ENCODE measurements around the gene NCOA1. TPM values are rescaled to one million over a fixed set of nuclear protein-coding genes. Genes with fewer than 3 reads are reported as not detected.

NCOA1 gene
- total RNA-seq, 1 experiment from 2014 or later, result 4.1 TPM

GRCh38 chr2:24813691-24814137, 322.7 kb downstream of the NCOA1 start:
- H3K9me3 ChIP-seq (ENCODE audit: low read length), result no peaks in the 10 kb centered on the region
- H4K20me1 ChIP-seq (ENCODE audit: insufficient read depth, low read depth, low read length), result no peaks in the 10 kb centered on the region
- H3K36me3 ChIP-seq (ENCODE audit: insufficient read depth, low read length), result peaks cover 24% of the 10 kb centered on the region
- no peak overlapping the region for H3K4me2 ChIP-seq (ENCODE audit: low read depth, low read length, poor library complexity, severe bottlenecking)
- H2AFZ ChIP-seq (ENCODE audit: low read length), result no peak overlapping the region
- H3K9me2 ChIP-seq (replicated peaks; ENCODE audit: insufficient read depth, low read length), result no peaks in the 10 kb centered on the region
- DNase-seq, result no peak
- no peaks in the 10 kb centered on the region for H3K4me1 ChIP-seq (ENCODE audit: low read length)
- H3K27me3 ChIP-seq (ENCODE audit: low read length), result no peaks in the 10 kb centered on the region
- no peak overlapping the region for H3K4me3 ChIP-seq (ENCODE audit: low read length)
- H3K27ac ChIP-seq (ENCODE audit: low read length), result no peak overlapping the region
- H3K79me2 ChIP-seq (ENCODE audit: low read length), result peaks cover 52% of the 10 kb centered on the region
- no peak overlapping the region for H3K9ac ChIP-seq (ENCODE audit: low read length)

GRCh38 chr2:24814516-24814915, 323.5 kb downstream of the NCOA1 start:
- no peak overlapping the region for H3K27ac ChIP-seq (ENCODE audit: low read length)
- H3K36me3 ChIP-seq (ENCODE audit: insufficient read depth, low read length), result peaks cover 27% of the 10 kb centered on the region
- no peaks in the 10 kb centered on the region for H3K9me2 ChIP-seq (replicated peaks; ENCODE audit: insufficient read depth, low read length)
- no peaks in the 10 kb centered on the region for H3K4me1 ChIP-seq (ENCODE audit: low read length)
- no peak overlapping the region for H3K9ac ChIP-seq (ENCODE audit: low read length)
- H2AFZ ChIP-seq (ENCODE audit: low read length), result no peak overlapping the region
- no peaks in the 10 kb centered on the region for H3K27me3 ChIP-seq (ENCODE audit: low read length)
- DNase-seq, result no peak
- peaks cover 44% of the 10 kb centered on the region for H3K79me2 ChIP-seq (ENCODE audit: low read length)
- no peaks in the 10 kb centered on the region for H4K20me1 ChIP-seq (ENCODE audit: insufficient read depth, low read depth, low read length)
- H3K9me3 ChIP-seq (ENCODE audit: low read length), result no peaks in the 10 kb centered on the region
- H3K4me2 ChIP-seq (ENCODE audit: low read depth, low read length, poor library complexity, severe bottlenecking), result no peak overlapping the region
- no peak overlapping the region for H3K4me3 ChIP-seq (ENCODE audit: low read length)

GRCh38 chr2:24815171-24815570, 324.1 kb downstream of the NCOA1 start:
- no peak overlapping the region for H3K27ac ChIP-seq (ENCODE audit: low read length)
- H3K4me1 ChIP-seq (ENCODE audit: low read length), result no peaks in the 10 kb centered on the region
- no peaks in the 10 kb centered on the region for H4K20me1 ChIP-seq (ENCODE audit: insufficient read depth, low read depth, low read length)
- no peaks in the 10 kb centered on the region for H3K27me3 ChIP-seq (ENCODE audit: low read length)
- peaks cover 37% of the 10 kb centered on the region for H3K79me2 ChIP-seq (ENCODE audit: low read length)
- H3K4me2 ChIP-seq (ENCODE audit: low read depth, low read length, poor library complexity, severe bottlenecking), result no peak overlapping the region
- H3K4me3 ChIP-seq (ENCODE audit: low read length), result no peak overlapping the region
- no peak overlapping the region for H3K9ac ChIP-seq (ENCODE audit: low read length)
- H3K36me3 ChIP-seq (ENCODE audit: insufficient read depth, low read length), result peaks cover 28% of the 10 kb centered on the region
- no peaks in the 10 kb centered on the region for H3K9me2 ChIP-seq (replicated peaks; ENCODE audit: insufficient read depth, low read length)
- no peak overlapping the region for H2AFZ ChIP-seq (ENCODE audit: low read length)
- no peaks in the 10 kb centered on the region for H3K9me3 ChIP-seq (ENCODE audit: low read length)
- no peak for DNase-seq

- Histone ChIP-seq H3K4me3 (ENCODE audit: low read length) (no peak overlapping the region), H3K9ac (ENCODE audit: low read length) (no peak overlapping the region), H2AFZ (ENCODE audit: low read length) (no peak overlapping the region), H3K27ac (ENCODE audit: low read length) (no peak overlapping the region), H3K79me2 (ENCODE audit: low read length) (peaks cover 27% of the 10 kb centered on the region), H3K4me2 (ENCODE audit: low read depth, low read length, poor library complexity, severe bottlenecking) (no peak overlapping the region), H3K36me3 (ENCODE audit: insufficient read depth, low read length) (peaks cover 39% of the 10 kb centered on the region), H3K9me3 (ENCODE audit: low read length) (no peaks in the 10 kb centered on the region), H4K20me1 (ENCODE audit: insufficient read depth, low read depth, low read length) (no peaks in the 10 kb centered on the region), H3K4me1 (ENCODE audit: low read length) (no peaks in the 10 kb centered on the region), H3K27me3 (ENCODE audit: low read length) (no peaks in the 10 kb centered on the region), H3K9me2 (replicated peaks; ENCODE audit: insufficient read depth, low read length) (no peaks in the 10 kb centered on the region)
- DNase-seq, result no peak
Observed at GRCh38 chr2:24816404-24816803, 325.4 kb downstream of the NCOA1 start.

- DNase-seq, result no peak
- Histone ChIP-seq H3K9me3 (ENCODE audit: low read length) (no peaks in the 10 kb centered on the region), H3K27ac (ENCODE audit: low read length) (no peak overlapping the region), H3K9me2 (replicated peaks; ENCODE audit: insufficient read depth, low read length) (no peaks in the 10 kb centered on the region), H3K4me2 (ENCODE audit: low read depth, low read length, poor library complexity, severe bottlenecking) (no peak overlapping the region), H2AFZ (ENCODE audit: low read length) (no peak overlapping the region), H3K4me1 (ENCODE audit: low read length) (no peaks in the 10 kb centered on the region), H3K4me3 (ENCODE audit: low read length) (no peak overlapping the region), H4K20me1 (ENCODE audit: insufficient read depth, low read depth, low read length) (no peaks in the 10 kb centered on the region), H3K27me3 (ENCODE audit: low read length) (no peaks in the 10 kb centered on the region), H3K79me2 (ENCODE audit: low read length) (peaks cover 24% of the 10 kb centered on the region), H3K36me3 (ENCODE audit: insufficient read depth, low read length) (peaks cover 39% of the 10 kb centered on the region), H3K9ac (ENCODE audit: low read length) (no peak overlapping the region)
Observed at GRCh38 chr2:24816884-24817283, 325.8 kb downstream of the NCOA1 start.

- H4K20me1 ChIP-seq (ENCODE audit: insufficient read depth, low read depth, low read length), result no peaks in the 10 kb centered on the region
- H3K4me3 ChIP-seq (ENCODE audit: low read length), result no peak overlapping the region
- no peaks in the 10 kb centered on the region for H3K4me1 ChIP-seq (ENCODE audit: low read length)
- H3K9ac ChIP-seq (ENCODE audit: low read length), result no peak overlapping the region
- no peak overlapping the region for H3K4me2 ChIP-seq (ENCODE audit: low read depth, low read length, poor library complexity, severe bottlenecking)
- peaks cover 6% of the 10 kb centered on the region for H3K79me2 ChIP-seq (ENCODE audit: low read length)
- no peak overlapping the region for H3K27ac ChIP-seq (ENCODE audit: low read length)
- no peak overlapping the region for H2AFZ ChIP-seq (ENCODE audit: low read length)
- no peak for DNase-seq
- no peaks in the 10 kb centered on the region for H3K27me3 ChIP-seq (ENCODE audit: low read length)
- no peaks in the 10 kb centered on the region for H3K9me2 ChIP-seq (replicated peaks; ENCODE audit: insufficient read depth, low read length)
- H3K9me3 ChIP-seq (ENCODE audit: low read length), result no peaks in the 10 kb centered on the region
- peaks cover 50% of the 10 kb centered on the region for H3K36me3 ChIP-seq (ENCODE audit: insufficient read depth, low read length)
Observed at GRCh38 chr2:24818721-24819167, 327.7 kb downstream of the NCOA1 start.

- Histone ChIP-seq H3K79me2 (ENCODE audit: low read length) (no peaks in the 10 kb centered on the region), H3K4me1 (ENCODE audit: low read length) (no peaks in the 10 kb centered on the region), H4K20me1 (ENCODE audit: insufficient read depth, low read depth, low read length) (no peaks in the 10 kb centered on the region), H3K27ac (ENCODE audit: low read length) (no peak overlapping the region), H3K4me3 (ENCODE audit: low read length) (no peak overlapping the region), H2AFZ (ENCODE audit: low read length) (no peak overlapping the region), H3K9me3 (ENCODE audit: low read length) (no peaks in the 10 kb centered on the region), H3K9me2 (replicated peaks; ENCODE audit: insufficient read depth, low read length) (no peaks in the 10 kb centered on the region), H3K36me3 (ENCODE audit: insufficient read depth, low read length) (peaks cover 50% of the 10 kb centered on the region), H3K4me2 (ENCODE audit: low read depth, low read length, poor library complexity, severe bottlenecking) (no peak overlapping the region), H3K9ac (ENCODE audit: low read length) (no peak overlapping the region), H3K27me3 (ENCODE audit: low read length) (no peaks in the 10 kb centered on the region)
- DNase-seq, result no peak
Observed at GRCh38 chr2:24819442-24820174, 328.6 kb downstream of the NCOA1 start.

GRCh38 chr2:24820175-24820513, 329.1 kb downstream of the NCOA1 start:
- Histone ChIP-seq H3K4me1 (ENCODE audit: low read length) (no peaks in the 10 kb centered on the region), H3K79me2 (ENCODE audit: low read length) (no peaks in the 10 kb centered on the region), H3K9ac (ENCODE audit: low read length) (no peak overlapping the region), H3K4me3 (ENCODE audit: low read length) (no peak overlapping the region), H3K9me3 (ENCODE audit: low read length) (no peaks in the 10 kb centered on the region), H4K20me1 (ENCODE audit: insufficient read depth, low read depth, low read length) (no peaks in the 10 kb centered on the region), H3K36me3 (ENCODE audit: insufficient read depth, low read length) (peaks cover 48% of the 10 kb centered on the region), H3K27me3 (ENCODE audit: low read length) (no peaks in the 10 kb centered on the region), H3K9me2 (replicated peaks; ENCODE audit: insufficient read depth, low read length) (no peaks in the 10 kb centered on the region), H3K27ac (ENCODE audit: low read length) (no peak overlapping the region), H3K4me2 (ENCODE audit: low read depth, low read length, poor library complexity, severe bottlenecking) (no peak overlapping the region), H2AFZ (ENCODE audit: low read length) (no peak overlapping the region)
- DNase-seq, result no peak

Measured in Karpas-422 (cell line).